HG03039 (cell line): Measurements from ENCODE around the gene ZNF672.
"Not testable (repeated sequence)": the region's sequence is repeated elsewhere in the genome, so short reads cannot be mapped to it uniquely, and the experiment has no call there.

ENCODE experiments used
- ATAC-seq: cut with Tn5 transposase; IDR thresholded peaks from one replicate; pipeline ENCODE4 v1.9.1; 2021; ENCODE audit warnings: mild to moderate bottlenecking, moderate library complexity; ENCODE audit not compliant: unreplicated experiment

Gene ZNF672

GRCh38 chr1:248884632-248885295 lies 46.7 kb downstream of the ZNF672 start:
- no peak for ATAC-seq

GRCh38 chr1:248885646-248886045 lies 47.6 kb downstream of the ZNF672 start:
- no peak for ATAC-seq

- ATAC-seq = no peak
Measured at GRCh38 chr1:248886237-248886895, 48.3 kb downstream of the ZNF672 start.

GRCh38 chr1:248889914-248890243 lies 51.9 kb downstream of the ZNF672 start:
- not testable (repeated sequence) for ATAC-seq

- no peak for ATAC-seq
Measured at GRCh38 chr1:248890549-248891498, 52.8 kb downstream of the ZNF672 start.

- ATAC-seq = no peak
Measured at GRCh38 chr1:248891758-248892157, 53.7 kb downstream of the ZNF672 start.

- no peak for ATAC-seq
Measured at GRCh38 chr1:248892590-248892989, 54.6 kb downstream of the ZNF672 start.

GRCh38 chr1:248894837-248895236 lies 56.8 kb downstream of the ZNF672 start:
- no peak for ATAC-seq

- ATAC-seq = no peak
Measured at GRCh38 chr1:248897412-248898337, 59.7 kb downstream of the ZNF672 start.
